Embryonic facial prominence (tissue), 1 donor: ENCODE data around the gene CFAP46.

Source experiments
- DNase-seq: peaks from one replicate; pipeline ENCODE4 v3.0.0-alpha.2; 2016; ENCODE audit errors: extremely low spot score

CFAP46 gene

GRCh38 chr10:132942101-132943057 is at the start of gene CFAP46:
Gene CFAP46, minus strand, starts transcription at chr10:132942570. Its CDS starts 86 bp downstream, at chr10:132942484.
- no peak for DNase-seq

DNA sequence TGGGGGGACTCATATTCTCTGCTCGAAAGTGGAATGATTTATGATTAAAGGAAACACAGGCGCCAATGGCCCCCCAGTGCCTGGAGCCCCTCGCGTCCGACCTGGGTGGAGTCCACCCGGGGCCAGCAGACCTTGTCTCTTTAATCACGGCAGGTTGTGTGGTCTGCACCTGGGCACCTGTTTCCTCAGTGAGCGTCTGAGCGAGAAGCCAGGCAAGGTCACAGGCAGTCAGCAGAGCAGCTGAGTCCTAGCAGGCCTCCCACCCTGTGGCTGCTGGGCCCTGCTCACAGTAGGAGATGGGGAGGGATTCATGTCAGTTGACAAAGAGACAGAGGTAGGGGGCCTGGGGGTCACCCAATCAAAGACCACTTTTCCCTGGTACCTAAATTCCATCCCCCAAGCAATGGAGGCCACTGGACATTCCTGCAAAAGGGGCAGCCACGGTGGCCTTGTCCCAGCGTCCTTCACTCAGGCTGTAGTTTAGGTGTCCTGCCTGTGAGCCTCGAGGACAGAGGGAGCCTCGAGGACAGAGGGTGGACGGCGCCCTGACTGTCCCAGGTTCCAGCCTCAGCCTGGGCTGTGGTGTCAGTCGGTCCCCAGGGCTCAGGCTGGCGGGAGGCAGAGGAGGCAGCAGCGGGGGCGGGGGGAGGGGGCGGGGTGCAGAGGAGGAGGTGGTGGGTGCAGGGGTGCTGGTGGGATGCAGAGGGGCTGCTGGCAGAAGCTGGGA is 49.5 kb upstream of the CFAP46 start:
- DNase-seq = no peak

GRCh38 chr10:132990684-132991545 is 48.5 kb upstream of the CFAP46 start:
- no peak for DNase-seq

GRCh38 chr10:132989476-132990415 is 47.4 kb upstream of the CFAP46 start:
- DNase-seq = no peak

GRCh38 chr10:132988988-132989387 is 46.6 kb upstream of the CFAP46 start:
- no peak for DNase-seq

DNA sequence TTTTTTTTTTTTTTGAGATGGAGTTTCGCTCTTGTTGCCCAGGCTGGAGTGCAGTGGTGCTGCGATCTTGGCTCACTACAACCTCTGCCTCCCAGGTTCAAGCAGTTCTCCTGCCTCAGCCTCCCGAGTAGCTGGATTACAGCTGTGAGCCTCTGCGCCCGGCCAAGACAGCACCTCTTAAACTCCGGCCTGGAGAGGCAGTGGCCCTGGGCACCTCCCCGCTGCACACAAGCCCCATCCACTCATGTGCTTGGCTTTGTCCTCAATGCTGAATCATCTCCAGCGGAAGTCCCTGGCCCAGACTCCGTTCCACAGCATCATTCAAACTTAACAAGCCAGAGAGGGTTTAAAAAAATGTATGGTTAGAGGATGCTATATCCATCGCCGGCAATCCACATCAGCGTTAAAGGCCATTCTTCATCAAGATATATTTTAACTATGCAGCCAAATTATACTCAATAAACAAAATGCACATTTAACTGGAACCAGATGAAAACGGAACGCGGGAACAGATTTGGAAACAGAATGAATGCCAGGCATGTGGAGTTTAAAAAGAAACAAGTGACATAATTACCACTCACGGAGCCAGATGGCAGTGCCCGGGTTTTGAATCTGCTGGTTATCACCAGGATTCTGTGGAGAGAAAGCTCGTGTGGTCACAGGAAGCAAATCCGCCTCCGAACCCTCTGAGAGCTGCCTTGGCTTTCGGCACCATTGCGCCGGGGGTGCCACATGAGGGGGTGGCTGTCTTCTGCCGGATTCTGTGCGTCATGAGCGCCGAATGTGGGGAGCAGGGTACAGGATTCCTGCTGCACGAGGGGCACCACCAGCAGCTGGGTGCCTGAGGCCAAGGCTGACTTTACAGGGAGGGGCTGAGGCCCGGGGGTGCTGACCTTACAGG is 45.6 kb upstream of the CFAP46 start:
- DNase-seq = peak; percentile 83

- no peak for DNase-seq
Measured at GRCh38 chr10:132986978-132987377, 44.6 kb upstream of the CFAP46 start.

DNA sequence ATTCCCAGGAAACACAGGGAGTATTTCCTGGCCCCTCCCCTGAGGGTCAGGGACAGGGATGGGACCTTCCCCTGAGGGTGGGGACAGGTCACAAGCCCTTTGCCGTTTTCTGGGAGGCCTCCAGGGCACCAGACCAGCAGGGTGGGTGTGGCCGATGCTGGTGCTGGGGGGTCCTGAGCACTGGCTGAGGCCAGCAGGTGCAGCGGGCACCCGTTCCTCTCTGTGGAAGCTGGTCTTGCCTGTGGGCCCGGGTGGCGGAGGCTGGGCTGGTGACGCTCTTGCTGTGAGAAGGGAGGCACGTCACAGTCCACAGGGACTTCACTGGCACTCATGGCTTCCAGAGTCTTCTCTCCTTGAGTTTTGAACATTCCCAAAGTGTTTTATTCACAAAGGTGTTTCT is 44.2 kb upstream of the CFAP46 start:
- no peak for DNase-seq

DNA sequence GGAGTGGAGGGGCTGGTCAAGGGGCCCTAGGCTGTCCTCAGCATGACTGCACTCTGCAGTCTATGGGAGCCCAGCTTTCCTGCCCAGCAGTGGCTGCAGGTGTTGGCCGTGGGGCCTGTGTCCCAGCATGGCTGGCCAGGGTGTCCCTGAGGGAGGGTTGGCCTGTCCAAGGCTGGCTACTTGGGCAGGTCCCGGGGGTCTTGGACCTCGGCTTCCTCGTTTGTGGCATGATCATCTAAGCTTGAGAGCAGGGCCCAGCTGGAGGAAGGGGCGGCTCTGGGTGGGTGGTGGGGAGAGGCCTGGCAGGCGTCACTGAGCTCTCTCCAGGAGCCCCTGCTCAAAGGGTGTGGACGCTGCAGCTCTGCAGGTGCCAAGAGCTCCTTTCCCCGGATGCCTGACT is 43.7 kb upstream of the CFAP46 start:
- DNase-seq = no peak

DNA sequence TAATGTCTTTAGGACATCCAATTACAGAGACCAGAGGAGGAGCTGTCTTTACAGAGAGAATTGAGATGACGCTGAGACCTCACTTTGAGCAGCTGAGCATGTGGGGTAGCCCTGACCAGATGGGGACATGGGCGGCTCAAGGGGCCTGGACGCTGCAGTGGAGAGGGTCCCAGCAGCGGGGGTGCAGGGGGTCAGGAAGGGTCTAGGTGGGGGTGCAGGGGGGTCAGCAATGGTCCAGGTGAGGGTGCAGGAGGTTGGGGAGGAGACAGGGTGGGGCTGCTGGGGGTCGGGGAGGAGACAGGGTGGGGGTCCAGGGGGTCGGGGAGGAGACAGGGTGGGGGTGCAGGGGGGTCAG is 43.2 kb upstream of the CFAP46 start:
- no peak for DNase-seq

DNA sequence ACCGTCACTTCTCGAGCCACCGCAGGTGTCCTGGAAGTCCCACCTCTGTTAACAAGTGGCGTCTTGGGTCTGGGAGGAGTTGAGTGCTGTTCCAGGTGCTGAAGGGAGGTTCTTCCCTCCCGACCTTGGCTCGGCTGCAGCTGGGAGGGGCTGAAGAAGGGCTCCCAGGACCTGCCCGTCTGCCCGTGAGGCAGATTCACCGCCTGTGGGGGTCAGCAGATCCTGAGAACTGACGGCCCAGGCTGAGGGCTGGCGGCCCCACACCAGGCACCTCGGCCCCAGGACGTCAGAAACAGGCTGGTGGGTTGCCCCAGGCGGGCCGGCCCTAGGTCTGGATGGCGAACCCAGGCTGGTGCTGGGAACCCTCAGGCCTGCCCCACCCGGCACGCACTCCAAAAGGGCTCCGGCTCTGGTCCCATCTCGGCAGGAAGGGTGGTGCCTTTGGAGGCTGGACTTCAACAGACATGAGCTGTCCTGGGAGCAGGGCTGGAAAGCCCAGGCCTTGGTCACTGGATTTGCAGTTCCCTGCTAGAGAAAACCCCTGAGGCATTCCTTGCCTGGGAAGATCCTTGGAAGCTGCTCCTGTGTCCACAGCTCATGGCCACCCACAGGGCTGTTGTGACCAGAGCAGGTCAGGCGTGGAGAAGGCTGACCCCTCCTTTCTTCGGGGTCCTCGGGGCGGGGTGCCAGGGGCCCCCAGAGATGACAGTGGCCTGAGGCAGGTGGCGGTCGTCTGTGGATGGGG is 42.6 kb upstream of the CFAP46 start:
- DNase-seq = no peak

GRCh38 chr10:132984008-132984295 is 41.6 kb upstream of the CFAP46 start:
- no peak for DNase-seq

GRCh38 chr10:132983252-132984007 is 41.1 kb upstream of the CFAP46 start:
- DNase-seq = no peak

- DNase-seq = no peak
Measured at GRCh38 chr10:132982301-132982989, 40.1 kb upstream of the CFAP46 start.

- no peak for DNase-seq
Measured at GRCh38 chr10:132981746-132982145, 39.4 kb upstream of the CFAP46 start.

- no peak for DNase-seq
Measured at GRCh38 chr10:132981173-132981555, 38.8 kb upstream of the CFAP46 start.

GRCh38 chr10:132980426-132981172 is 38.2 kb upstream of the CFAP46 start:
- no peak for DNase-seq
